HEK293 (cell line): ENCODE results near the gene FZD7.

Experiments used
- ATF2 ChIP-seq: fragments of 450-650 bp; formaldehyde crosslinking; IDR thresholded peaks from 2 replicates; pipeline ENCODE4 v1.5.1; 2016; ENCODE audit warnings: missing biosample characterization, missing genetic modification characterization, low read depth
- CTCF ChIP-seq: fragments of 450-650 bp; formaldehyde crosslinking; IDR thresholded peaks from 2 replicates; pipeline ENCODE4 v1.5.1; 2016; ENCODE audit warnings: missing biosample characterization, missing genetic modification characterization
- ZNF274 ChIP-seq, 2 experiments: fragments of 200-500 bp in 1 of 2; fragments of 450-650 bp in 1 of 2; sonication (Bioruptor generic) in 1 of 2; formaldehyde crosslinking in 1 of 2; IDR thresholded peaks; 2 replicates each; pipeline versions ENCODE4 v1.5.1 to v1.6.1; 2014 to 2016; ENCODE audit warnings: borderline replicate concordance in 1 of 2, inconsistent platforms in 1 of 2, low read length in 1 of 2, missing biosample characterization in 1 of 2, missing genetic modification characterization in 1 of 2
- ZNF324 ChIP-seq: fragments of 450-650 bp; formaldehyde crosslinking; IDR thresholded peaks from 2 replicates; pipeline ENCODE4 v1.5.1; 2016; ENCODE audit warnings: missing biosample characterization, missing genetic modification characterization
- ZNF830 ChIP-seq: fragments of 450-650 bp; IDR thresholded peaks from 2 replicates; pipeline ENCODE4 v1.5.0; 2018; ENCODE audit warnings: missing biosample characterization, missing genetic modification characterization, low read depth, mild to moderate bottlenecking, moderate library complexity
- TF ChIP-seq, protein P1 (sequence below): fragments of 450-650 bp; formaldehyde crosslinking; IDR thresholded peaks from 2 replicates; pipeline ENCODE4 v1.5.1; 2016; ENCODE audit warnings: missing biosample characterization, missing genetic modification characterization
- TF ChIP-seq, protein P2 (sequence below): fragments of 450-650 bp; formaldehyde crosslinking; conservative IDR thresholded peaks from 2 replicates; pipeline ENCODE4 v1.5.1; 2016; ENCODE audit warnings: low read depth, missing biosample characterization, missing genetic modification characterization
- TF ChIP-seq, protein P3 (sequence below): fragments of 450-650 bp; formaldehyde crosslinking; optimal IDR thresholded peaks from 2 replicates; pipeline ENCODE3; 2016; ENCODE audit warnings: missing biosample characterization, mild to moderate bottlenecking, missing genetic modification characterization
- TF ChIP-seq, protein P4 (sequence below): fragments of 450-650 bp; formaldehyde crosslinking; IDR thresholded peaks from 2 replicates; pipeline ENCODE4 v1.5.1; 2016; ENCODE audit warnings: missing biosample characterization, missing genetic modification characterization
- TF ChIP-seq, protein P5 (sequence below): sonication (generic); formaldehyde crosslinking; IDR thresholded peaks from 2 replicates; pipeline ENCODE4 v1.8.1; 2022; ENCODE audit warnings: mild to moderate bottlenecking, moderate library complexity, missing genetic modification reagents

DNA sequence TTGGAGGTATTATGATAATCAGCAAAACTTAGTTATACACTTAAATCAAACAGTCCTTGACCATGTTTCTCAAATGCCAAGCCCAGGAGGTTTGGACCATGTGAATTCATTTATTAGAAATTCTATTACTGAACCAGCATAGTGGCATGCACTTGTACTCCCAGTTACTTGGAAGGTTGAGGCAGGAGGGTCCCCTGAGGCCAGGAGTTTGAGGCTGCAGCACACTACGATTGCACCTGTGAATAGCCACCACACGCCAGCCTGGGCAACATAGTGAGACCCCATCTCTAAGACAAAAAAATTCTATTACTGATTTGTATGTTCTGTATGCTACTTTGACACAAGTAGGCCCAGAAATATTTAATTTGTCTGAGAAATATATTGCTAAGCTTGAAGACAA is 43.6 kb upstream of the FZD7 start:
- TF ChIP-seq CTCF (tag by site-specific recombination): no peak
- TF ChIP-seq, protein P1, sequence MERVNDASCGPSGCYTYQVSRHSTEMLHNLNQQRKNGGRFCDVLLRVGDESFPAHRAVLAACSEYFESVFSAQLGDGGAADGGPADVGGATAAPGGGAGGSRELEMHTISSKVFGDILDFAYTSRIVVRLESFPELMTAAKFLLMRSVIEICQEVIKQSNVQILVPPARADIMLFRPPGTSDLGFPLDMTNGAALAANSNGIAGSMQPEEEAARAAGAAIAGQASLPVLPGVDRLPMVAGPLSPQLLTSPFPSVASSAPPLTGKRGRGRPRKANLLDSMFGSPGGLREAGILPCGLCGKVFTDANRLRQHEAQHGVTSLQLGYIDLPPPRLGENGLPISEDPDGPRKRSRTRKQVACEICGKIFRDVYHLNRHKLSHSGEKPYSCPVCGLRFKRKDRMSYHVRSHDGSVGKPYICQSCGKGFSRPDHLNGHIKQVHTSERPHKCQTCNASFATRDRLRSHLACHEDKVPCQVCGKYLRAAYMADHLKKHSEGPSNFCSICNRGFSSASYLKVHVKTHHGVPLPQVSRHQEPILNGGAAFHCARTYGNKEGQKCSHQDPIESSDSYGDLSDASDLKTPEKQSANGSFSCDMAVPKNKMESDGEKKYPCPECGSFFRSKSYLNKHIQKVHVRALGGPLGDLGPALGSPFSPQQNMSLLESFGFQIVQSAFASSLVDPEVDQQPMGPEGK (tag by site-specific recombination): no peak
- TF ChIP-seq, protein P2, sequence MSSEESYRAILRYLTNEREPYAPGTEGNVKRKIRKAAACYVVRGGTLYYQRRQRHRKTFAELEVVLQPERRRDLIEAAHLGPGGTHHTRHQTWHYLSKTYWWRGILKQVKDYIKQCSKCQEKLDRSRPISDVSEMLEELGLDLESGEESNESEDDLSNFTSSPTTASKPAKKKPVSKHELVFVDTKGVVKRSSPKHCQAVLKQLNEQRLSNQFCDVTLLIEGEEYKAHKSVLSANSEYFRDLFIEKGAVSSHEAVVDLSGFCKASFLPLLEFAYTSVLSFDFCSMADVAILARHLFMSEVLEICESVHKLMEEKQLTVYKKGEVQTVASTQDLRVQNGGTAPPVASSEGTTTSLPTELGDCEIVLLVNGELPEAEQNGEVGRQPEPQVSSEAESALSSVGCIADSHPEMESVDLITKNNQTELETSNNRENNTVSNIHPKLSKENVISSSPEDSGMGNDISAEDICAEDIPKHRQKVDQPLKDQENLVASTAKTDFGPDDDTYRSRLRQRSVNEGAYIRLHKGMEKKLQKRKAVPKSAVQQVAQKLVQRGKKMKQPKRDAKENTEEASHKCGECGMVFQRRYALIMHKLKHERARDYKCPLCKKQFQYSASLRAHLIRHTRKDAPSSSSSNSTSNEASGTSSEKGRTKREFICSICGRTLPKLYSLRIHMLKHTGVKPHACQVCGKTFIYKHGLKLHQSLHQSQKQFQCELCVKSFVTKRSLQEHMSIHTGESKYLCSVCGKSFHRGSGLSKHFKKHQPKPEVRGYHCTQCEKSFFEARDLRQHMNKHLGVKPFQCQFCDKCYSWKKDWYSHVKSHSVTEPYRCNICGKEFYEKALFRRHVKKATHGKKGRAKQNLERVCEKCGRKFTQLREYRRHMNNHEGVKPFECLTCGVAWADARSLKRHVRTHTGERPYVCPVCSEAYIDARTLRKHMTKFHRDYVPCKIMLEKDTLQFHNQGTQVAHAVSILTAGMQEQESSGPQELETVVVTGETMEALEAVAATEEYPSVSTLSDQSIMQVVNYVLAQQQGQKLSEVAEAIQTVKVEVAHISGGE (tag by site-specific recombination): no peak
- TF ChIP-seq ATF2 (tag by site-specific recombination): no peak
- TF ChIP-seq, protein P3, sequence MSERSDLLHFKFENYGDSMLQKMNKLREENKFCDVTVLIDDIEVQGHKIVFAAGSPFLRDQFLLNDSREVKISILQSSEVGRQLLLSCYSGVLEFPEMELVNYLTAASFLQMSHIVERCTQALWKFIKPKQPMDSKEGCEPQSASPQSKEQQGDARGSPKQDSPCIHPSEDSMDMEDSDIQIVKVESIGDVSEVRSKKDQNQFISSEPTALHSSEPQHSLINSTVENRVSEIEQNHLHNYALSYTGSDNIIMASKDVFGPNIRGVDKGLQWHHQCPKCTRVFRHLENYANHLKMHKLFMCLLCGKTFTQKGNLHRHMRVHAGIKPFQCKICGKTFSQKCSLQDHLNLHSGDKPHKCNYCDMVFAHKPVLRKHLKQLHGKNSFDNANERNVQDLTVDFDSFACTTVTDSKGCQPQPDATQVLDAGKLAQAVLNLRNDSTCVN (tag by site-specific recombination): no peak
- TF ChIP-seq ZNF274 (IDR thresholded peaks at IDR 0.05; ENCODE audit: low read length): no peak
- TF ChIP-seq ZNF274 (tag by site-specific recombination; IDR thresholded peaks at IDR 0.05; ENCODE audit: borderline replicate concordance): no peak
- no peak for TF ChIP-seq ZNF830
- TF ChIP-seq ZNF324 (tag by site-specific recombination): no peak
- TF ChIP-seq, protein P4, sequence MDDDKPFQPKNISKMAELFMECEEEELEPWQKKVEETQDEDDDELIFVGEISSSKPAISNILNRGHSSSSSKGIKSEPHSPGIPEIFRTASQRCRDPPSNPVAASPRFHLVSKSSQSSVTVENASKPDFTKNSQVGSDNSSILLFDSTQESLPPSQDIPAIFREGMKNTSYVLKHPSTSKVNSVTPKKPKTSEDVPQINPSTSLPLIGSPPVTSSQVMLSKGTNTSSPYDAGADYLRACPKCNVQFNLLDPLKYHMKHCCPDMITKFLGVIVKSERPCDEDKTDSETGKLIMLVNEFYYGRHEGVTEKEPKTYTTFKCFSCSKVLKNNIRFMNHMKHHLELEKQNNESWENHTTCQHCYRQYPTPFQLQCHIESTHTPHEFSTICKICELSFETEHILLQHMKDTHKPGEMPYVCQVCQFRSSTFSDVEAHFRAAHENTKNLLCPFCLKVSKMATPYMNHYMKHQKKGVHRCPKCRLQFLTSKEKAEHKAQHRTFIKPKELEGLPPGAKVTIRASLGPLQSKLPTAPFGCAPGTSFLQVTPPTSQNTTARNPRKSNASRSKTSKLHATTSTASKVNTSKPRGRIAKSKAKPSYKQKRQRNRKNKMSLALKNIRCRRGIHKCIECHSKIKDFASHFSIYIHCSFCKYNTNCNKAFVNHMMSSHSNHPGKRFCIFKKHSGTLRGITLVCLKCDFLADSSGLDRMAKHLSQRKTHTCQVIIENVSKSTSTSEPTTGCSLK (tag by site-specific recombination): no peak
- TF ChIP-seq, protein P5, sequence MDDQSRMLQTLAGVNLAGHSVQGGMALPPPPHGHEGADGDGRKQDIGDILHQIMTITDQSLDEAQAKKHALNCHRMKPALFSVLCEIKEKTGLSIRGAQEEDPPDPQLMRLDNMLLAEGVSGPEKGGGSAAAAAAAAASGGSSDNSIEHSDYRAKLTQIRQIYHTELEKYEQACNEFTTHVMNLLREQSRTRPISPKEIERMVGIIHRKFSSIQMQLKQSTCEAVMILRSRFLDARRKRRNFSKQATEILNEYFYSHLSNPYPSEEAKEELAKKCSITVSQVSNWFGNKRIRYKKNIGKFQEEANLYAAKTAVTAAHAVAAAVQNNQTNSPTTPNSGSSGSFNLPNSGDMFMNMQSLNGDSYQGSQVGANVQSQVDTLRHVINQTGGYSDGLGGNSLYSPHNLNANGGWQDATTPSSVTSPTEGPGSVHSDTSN (CRISPR knock-in tag): no peak
